Mesenchymal stem cell (in vitro differentiated cells and primary cell): Measurements from ENCODE around the gene PDE11A.
"Not testable (repeated sequence)": the region's sequence is repeated elsewhere in the genome, so short reads cannot be mapped to it uniquely, and the experiment has no call there.

Experiments used
- DNase-seq: peaks from one replicate; pipeline ENCODE4 v3.0.0-alpha.2; 2013
- H2AFZ ChIP-seq: one replicate; pipeline ENCODE4 v1.6.1; 2013; ENCODE audit warnings: low read depth, mild to moderate bottlenecking, control low read depth, inconsistent platforms, low read length, moderate library complexity
- H2AK5ac ChIP-seq: 2 replicates; pipeline ENCODE4 v1.6.1; 2013; ENCODE audit warnings: low read length, moderate library complexity, mild to moderate bottlenecking, inconsistent platforms; ENCODE audit not compliant: severe bottlenecking
- H2BK120ac ChIP-seq: one replicate; pipeline ENCODE4 v1.6.1; 2013; ENCODE audit warnings: low read depth, mild to moderate bottlenecking, inconsistent platforms, low read length, moderate library complexity
- H2BK12ac ChIP-seq, 2 experiments: one replicate each; pipeline ENCODE4 v1.6.1; 2013; ENCODE audit warnings: inconsistent platforms in 2 of 2, low read length in 2 of 2, mild to moderate bottlenecking in 2 of 2, moderate library complexity in 2 of 2, control low read depth in 1 of 2
- H2BK15ac ChIP-seq: one replicate; pipeline ENCODE4 v1.6.1; 2013; ENCODE audit warnings: mild to moderate bottlenecking, low read depth, inconsistent platforms; ENCODE audit not compliant: poor library complexity, severe bottlenecking
- H2BK5ac ChIP-seq: 2 replicates; pipeline ENCODE4 v1.6.1; 2013; ENCODE audit warnings: low read depth, mild to moderate bottlenecking, low read length, control low read depth, inconsistent platforms; ENCODE audit not compliant: poor library complexity, severe bottlenecking
- H3K14ac ChIP-seq, 2 experiments: one replicate each; pipeline ENCODE4 v1.6.1; 2013; ENCODE audit warnings: inconsistent platforms in 2 of 2, low read length in 2 of 2, control low read depth in 1 of 2, mild to moderate bottlenecking in 1 of 2, moderate library complexity in 1 of 2
- H3K18ac ChIP-seq, 2 experiments: one replicate each; pipeline ENCODE4 v1.6.1; 2013; ENCODE audit warnings: inconsistent platforms in 2 of 2, low read length in 2 of 2, control low read depth in 1 of 2, low read depth in 1 of 2, mild to moderate bottlenecking in 1 of 2
- H3K23ac ChIP-seq, 2 experiments: one replicate each; pipeline ENCODE4 v1.6.1; 2013; ENCODE audit warnings: inconsistent platforms in 2 of 2, low read length in 2 of 2, mild to moderate bottlenecking in 2 of 2, moderate library complexity in 2 of 2, control low read depth in 1 of 2
- H3K27ac ChIP-seq: 2 replicates; pipeline ENCODE4 v1.5.1; 2013; ENCODE audit warnings: mild to moderate bottlenecking, moderate library complexity, low read length, control low read depth, inconsistent platforms; ENCODE audit not compliant: poor library complexity, severe bottlenecking
- H3K27me3 ChIP-seq, 2 experiments: 2 replicates each; pipeline versions ENCODE4 v1.6.1 to v1.7.0; 2013; ENCODE audit warnings: low read length in 2 of 2, mild to moderate bottlenecking in 2 of 2, moderate library complexity in 2 of 2, control low read depth in 1 of 2, inconsistent platforms in 1 of 2; ENCODE audit not compliant: control insufficient read depth in 1 of 2, insufficient read depth in 1 of 2
- H3K36me3 ChIP-seq, 2 experiments: 2 replicates each; pipeline versions ENCODE4 v1.6.1 to v1.7.0; 2013; ENCODE audit warnings: low read length in 2 of 2, control low read depth in 1 of 2, inconsistent platforms in 1 of 2, low read depth in 1 of 2, mild to moderate bottlenecking in 1 of 2; ENCODE audit not compliant: insufficient read depth in 2 of 2, control insufficient read depth in 1 of 2
- H3K4ac ChIP-seq, 2 experiments: one replicate each; pipeline ENCODE4 v1.6.1; 2013; ENCODE audit warnings: inconsistent platforms in 2 of 2, low read length in 2 of 2, mild to moderate bottlenecking in 2 of 2, moderate library complexity in 2 of 2, control low read depth in 1 of 2, low read depth in 1 of 2
- H3K4me1 ChIP-seq: 2 replicates; pipeline ENCODE4 v1.6.1; 2013; ENCODE audit warnings: low read depth, low read length, control low read depth; ENCODE audit not compliant: control insufficient read depth, insufficient read depth
- H3K4me2 ChIP-seq: 2 replicates; pipeline ENCODE4 v1.6.1; 2013; ENCODE audit warnings: low read length, mild to moderate bottlenecking, inconsistent platforms; ENCODE audit not compliant: poor library complexity, severe bottlenecking
- H3K4me3 ChIP-seq, 2 experiments: 2 replicates each; pipeline versions ENCODE4 v1.5.1 to v1.7.0; 2013; ENCODE audit warnings: low read length in 2 of 2, mild to moderate bottlenecking in 2 of 2, control low read depth in 1 of 2, low read depth in 1 of 2; ENCODE audit not compliant: insufficient read depth in 1 of 2
- H3K79me1 ChIP-seq: replicated peaks from 2 replicates; pipeline ENCODE4 v1.6.1; 2013; ENCODE audit warnings: mild to moderate bottlenecking, control low read depth, low read length, inconsistent platforms; ENCODE audit not compliant: poor library complexity, severe bottlenecking
- H3K9ac ChIP-seq: 2 replicates; pipeline ENCODE4 v1.7.0; 2013; ENCODE audit warnings: mild to moderate bottlenecking, low read length, moderate library complexity
- H3K9me3 ChIP-seq: 2 replicates; pipeline ENCODE4 v1.7.0; 2013; ENCODE audit warnings: mild to moderate bottlenecking, low read length; ENCODE audit not compliant: control insufficient read depth
- H4K8ac ChIP-seq: one replicate; pipeline ENCODE4 v1.6.1; 2013; ENCODE audit warnings: inconsistent platforms, mild to moderate bottlenecking, low read length, moderate library complexity
- H4K91ac ChIP-seq: one replicate; pipeline ENCODE4 v1.6.1; 2013; ENCODE audit warnings: mild to moderate bottlenecking, low read length, inconsistent platforms
- WGBS: methylation state at CpG from one replicate; pipeline ENCODE4 v1.1.7; 2013; ENCODE audit warnings: mixed read lengths; 5-methylcytosine and 5-hydroxymethylcytosine counted together

PDE11A gene

DNA sequence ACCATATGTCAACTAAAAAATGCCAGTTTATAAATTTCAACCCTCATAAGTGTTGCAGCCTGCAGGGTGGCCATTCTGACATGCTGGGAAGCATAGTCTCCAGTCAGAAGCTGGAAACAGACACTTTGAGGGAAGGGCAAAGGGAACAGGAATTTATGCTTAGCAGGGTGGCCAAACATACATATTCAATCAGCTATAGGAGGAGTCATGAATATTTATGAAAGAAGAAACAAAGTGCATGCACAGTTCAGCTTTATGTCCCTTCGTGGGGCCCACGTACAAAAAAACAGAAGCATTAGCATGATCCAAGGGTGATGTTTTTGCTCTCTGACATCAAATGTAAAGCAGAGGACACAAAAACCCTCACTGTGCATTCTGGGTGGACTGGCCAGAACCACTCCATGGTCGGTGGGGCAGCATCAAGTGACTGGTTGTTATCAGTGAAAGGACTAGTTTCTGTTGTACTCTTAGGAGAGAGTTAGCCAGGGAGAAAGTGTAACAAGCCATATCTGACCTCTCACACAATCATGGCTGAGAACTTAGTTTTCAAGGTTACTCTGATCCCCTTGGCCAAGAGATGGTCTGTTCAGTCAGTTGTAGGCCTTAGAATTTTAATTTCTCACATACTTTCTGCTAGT lies 9.9 kb upstream of the PDE11A start:
- Histone ChIP-seq H3K36me3 (no peaks in the 10 kb centered on the region), H3K9ac (no peak overlapping the region), H3K4me2 (no peak overlapping the region), H2AFZ (no peak overlapping the region), H4K91ac (no peak overlapping the region), H3K23ac (no peak overlapping the region), H2BK5ac (no peak overlapping the region), H3K9me3 (no peaks in the 10 kb centered on the region), H3K4ac (no peak overlapping the region), H3K79me1 (no peaks in the 10 kb centered on the region), H3K27me3 (no peaks in the 10 kb centered on the region), H3K18ac (no peak overlapping the region), H2BK15ac (no peak overlapping the region), H3K4me1 (no peaks in the 10 kb centered on the region), H3K27ac (no peak overlapping the region), H3K14ac (no peak overlapping the region), H2BK12ac (no peak overlapping the region), H2AK5ac (no peak overlapping the region), H2BK120ac (no peak overlapping the region), H3K4me3 (no peak overlapping the region), H4K8ac (no peak overlapping the region)
- WGBS = 77% methylated on average over 3 of the region's 3 CpGs
- DNase-seq = no peak

DNA sequence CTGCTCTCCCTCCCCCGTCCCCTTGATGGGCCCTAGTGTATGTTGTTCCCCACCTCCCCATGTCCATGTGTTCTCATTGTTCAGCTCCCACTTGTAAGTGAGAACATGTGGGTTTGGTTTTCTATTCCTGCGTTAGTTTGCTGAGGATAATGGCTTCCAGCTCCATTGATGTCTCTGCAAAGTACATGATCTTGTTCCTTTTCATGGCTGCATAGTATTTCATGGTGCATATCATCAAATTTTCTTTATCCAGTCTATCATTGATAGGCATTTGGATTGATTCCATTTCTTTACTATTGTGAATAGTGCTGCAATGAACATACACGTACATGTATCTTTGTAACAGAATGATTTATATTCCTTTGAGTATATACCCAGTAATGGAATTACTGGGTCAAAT lies 6.7 kb upstream of the PDE11A start:
- 67% methylated on average over 1 of the region's 3 CpGs for WGBS
- H2AFZ ChIP-seq, H3K4ac ChIP-seq, H2AK5ac ChIP-seq, H3K79me1 ChIP-seq, H3K9ac ChIP-seq, H3K4me1 ChIP-seq, H3K4me3 ChIP-seq, H3K4me2 ChIP-seq, H4K91ac ChIP-seq, H3K27me3 ChIP-seq, H2BK120ac ChIP-seq, H3K18ac ChIP-seq, H2BK15ac ChIP-seq, H3K14ac ChIP-seq, H2BK12ac ChIP-seq, H3K9me3 ChIP-seq, H3K36me3 ChIP-seq, H3K27ac ChIP-seq, H4K8ac ChIP-seq, H2BK5ac ChIP-seq, H3K23ac ChIP-seq, DNase-seq: not testable (repeated sequence)

DNA sequence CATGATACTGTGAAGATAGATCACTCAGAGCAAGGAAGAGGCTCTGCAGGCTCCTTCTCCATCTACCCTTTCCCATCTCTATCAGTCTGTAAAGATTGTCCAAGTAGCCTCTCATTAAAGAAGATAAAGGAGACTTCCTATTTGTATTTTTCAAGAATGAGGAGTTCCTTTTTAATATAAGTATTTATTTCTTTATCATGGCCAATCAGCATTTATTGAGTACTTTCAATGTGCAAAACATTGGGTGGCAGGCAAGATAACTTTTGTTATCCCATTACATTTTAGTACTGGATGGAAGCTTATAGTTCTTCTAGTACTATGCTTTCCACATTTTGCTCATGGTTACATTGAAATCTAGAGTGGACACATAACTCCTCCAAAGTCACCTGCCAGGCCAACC lies 3.6 kb upstream of the PDE11A start:
- Histone ChIP-seq H3K4me1 (peaks cover 8% of the 10 kb centered on the region), H2BK12ac (no peak overlapping the region), H4K8ac (no peak overlapping the region), H2AFZ (no peak overlapping the region), H3K4me2 (no peak overlapping the region), H3K9ac (no peak overlapping the region), H3K14ac (no peak overlapping the region), H3K23ac (no peak overlapping the region), H3K4me3 (no peak overlapping the region), H3K18ac (no peak overlapping the region), H4K91ac (no peak overlapping the region), H2BK120ac (no peak overlapping the region), H3K79me1 (no peaks in the 10 kb centered on the region), H2BK15ac (no peak overlapping the region), H2AK5ac (no peak overlapping the region), H3K27ac (no peak overlapping the region), H3K27me3 (peaks cover 0 to 12% of the 10 kb centered on the region in 2 experiments), H3K4ac (no peak overlapping the region), H3K9me3 (no peaks in the 10 kb centered on the region), H3K36me3 (no peaks in the 10 kb centered on the region), H2BK5ac (no peak overlapping the region)
- DNase-seq = no peak

DNA sequence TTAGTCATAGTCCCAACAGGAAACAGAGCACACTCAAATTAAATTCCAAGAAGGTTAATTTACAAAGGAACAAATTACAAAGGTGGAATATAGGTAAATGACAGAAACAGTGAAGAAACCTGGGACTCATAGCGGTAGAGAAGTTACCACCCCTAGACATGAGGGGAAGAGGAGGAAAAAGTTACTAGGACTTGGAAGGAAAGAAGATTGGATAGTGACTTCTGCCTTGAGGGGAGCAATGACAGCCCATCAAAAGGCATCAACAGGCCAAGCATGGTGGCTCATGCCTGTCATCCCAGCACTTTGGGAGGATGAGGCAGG lies 2.4 kb upstream of the PDE11A start:
- H3K14ac ChIP-seq = no peak overlapping the region
- no peak overlapping the region for H2AK5ac ChIP-seq
- peaks cover 8% of the 10 kb centered on the region for H3K4me1 ChIP-seq
- no peak overlapping the region for H3K4me2 ChIP-seq
- DNase-seq = no peak
- H3K79me1 ChIP-seq = no peaks in the 10 kb centered on the region
- no peak overlapping the region for H2AFZ ChIP-seq
- H3K9ac ChIP-seq = no peak overlapping the region
- no peak overlapping the region for H2BK5ac ChIP-seq
- H3K9me3 ChIP-seq = no peaks in the 10 kb centered on the region
- no peak overlapping the region for H3K4ac ChIP-seq
- no peak overlapping the region for H3K18ac ChIP-seq
- no peaks in the 10 kb centered on the region for H3K36me3 ChIP-seq
- no peak overlapping the region for H2BK15ac ChIP-seq
- no peak overlapping the region for H3K23ac ChIP-seq
- no peak overlapping the region for H4K91ac ChIP-seq
- WGBS = 94% methylated on average over 1 of the region's 1 CpG
- H3K4me3 ChIP-seq = no peak overlapping the region
- no peak overlapping the region for H3K27ac ChIP-seq
- H2BK120ac ChIP-seq = no peak overlapping the region
- no peak overlapping the region for H2BK12ac ChIP-seq
- peaks cover 0 to 12% of the 10 kb centered on the region in 2 experiments for H3K27me3 ChIP-seq
- no peak overlapping the region for H4K8ac ChIP-seq
